HCT116 (cell line): Measurements from ENCODE around the gene NPEPL1. TPM values are rescaled to one million over a fixed set of nuclear protein-coding genes. Genes with fewer than 3 reads are reported as not detected.

Experiments
- ATAC-seq: fragments of 200-7000 bp; cut with Tn5 transposase; 2 replicates; pipeline ENCODE4 v1.9.1; 2020; ENCODE audit warnings: mild to moderate bottlenecking, moderate library complexity
- BruUV-seq: library from RNA; stranded (reverse); fragments of 400-500 nt; replicated peaks from 2 replicates; lab custom pipeline; 2021; lab: Mats Ljungman, UMichigan
- CTCF ChIA-PET: fragments of 300-600 bp; sonication (Branson Sonifier 250); formaldehyde crosslinking; loops from one replicate; lab custom pipeline; 2021; ENCODE audit warnings: antibody characterized with exemption; lab: Charles Lee
- POLR2A ChIA-PET: fragments of 300-600, 350-600 bp; sonication (Branson Sonifier 250); formaldehyde crosslinking; loops from one replicate; lab custom pipeline; 2021; ENCODE audit warnings: antibody characterized with exemption; lab: Charles Lee
- RAD21 ChIA-PET, 2 experiments: fragments of 300-600 bp; sonication (Branson Sonifier 250); formaldehyde crosslinking; loops; one replicate each; lab custom pipeline; 2023; ENCODE audit warnings: low total read pairs in 2 of 2; ENCODE audit not compliant: uncharacterized antibody in 2 of 2, unreplicated experiment in 2 of 2, low non-redundant PET in 1 of 2; lab: Charles Lee
- DNase-seq: peaks from one replicate; pipeline ENCODE4 v3.0.0-alpha.2; 2010; ENCODE audit warnings: low read depth, low spot score
- H2AFZ ChIP-seq: fragments of 200-600 bp; shearing (Covaris generic), sonication (generic); 2 replicates; pipeline ENCODE4 v1.6.1; 2017; ENCODE audit warnings: low read depth, mixed run types, mixed read lengths, antibody characterized with exemption, low read length; ENCODE audit not compliant: poor library complexity, severe bottlenecking
- H3K27ac ChIP-seq: 2 replicates; pipeline ENCODE4 v1.5.1; 2012; ENCODE audit warnings: low read depth, low read length
- H3K27me3 ChIP-seq: fragments of 200-600 bp; sonication (generic); 2 replicates; pipeline ENCODE4 v1.6.1; 2016; ENCODE audit warnings: mixed run types, low read length, mixed read lengths; ENCODE audit not compliant: insufficient read depth
- H3K36me3 ChIP-seq, 2 experiments: fragments of 200-500 bp in 1 of 2; fragments of 200-600 bp in 1 of 2; sonication (Bioruptor generic) in 1 of 2; sonication (generic) in 1 of 2; 2 replicates each; pipeline versions ENCODE4 v1.5.1 to v1.6.1; 2014 to 2016; ENCODE audit warnings: low read length in 2 of 2, inconsistent platforms in 1 of 2, mixed read lengths in 1 of 2, mixed run types in 1 of 2; ENCODE audit not compliant: insufficient read depth in 2 of 2, control insufficient read depth in 1 of 2
- H3K4me1 ChIP-seq, 2 experiments: fragments of 200-600 bp in 1 of 2; sonication (generic) in 1 of 2; 2 replicates each; pipeline versions ENCODE4 v1.5.1 to v1.6.1; 2012 to 2017; ENCODE audit warnings: low read length in 2 of 2, inconsistent platforms in 1 of 2, mild to moderate bottlenecking in 1 of 2, mixed read lengths in 1 of 2, mixed run types in 1 of 2, moderate library complexity in 1 of 2; ENCODE audit not compliant: insufficient read depth in 2 of 2, control insufficient read depth in 1 of 2
- H3K4me2 ChIP-seq: fragments of 200-600 bp; sonication (generic); 2 replicates; pipeline ENCODE4 v1.6.1; 2017; ENCODE audit warnings: mixed run types, low read length, mixed read lengths
- H3K4me3 ChIP-seq, 2 experiments: fragments of 200-600 bp in 1 of 2; sonication (generic) in 1 of 2; replicated peaks in 1 of 2; 2 replicates each; pipeline ENCODE4 v1.5.1; 2011 to 2016; ENCODE audit warnings: low read length in 2 of 2, control low read depth in 1 of 2, low read depth in 1 of 2, mild to moderate bottlenecking in 1 of 2, mixed read lengths in 1 of 2, mixed run types in 1 of 2
- H3K79me2 ChIP-seq: fragments of 200-600 bp; sonication (generic); 2 replicates; pipeline ENCODE4 v1.6.1; 2017; ENCODE audit warnings: mild to moderate bottlenecking, mixed run types, low read length, moderate library complexity, mixed read lengths; ENCODE audit not compliant: insufficient read depth
- H3K9ac ChIP-seq: fragments of 200-600 bp; sonication (generic); 2 replicates; pipeline ENCODE4 v1.6.1; 2016; ENCODE audit warnings: low read length, mixed read lengths
- H3K9me2 ChIP-seq: fragments of 200-600 bp; sonication (generic), shearing (Covaris generic); 2 replicates; pipeline ENCODE4 v1.6.1; 2017; ENCODE audit warnings: mixed run types, mild to moderate bottlenecking, moderate library complexity; ENCODE audit not compliant: insufficient read depth
- H3K9me3 ChIP-seq, 2 experiments: fragments of 200-500 bp in 1 of 2; fragments of 200-600 bp in 1 of 2; sonication (Bioruptor generic) in 1 of 2; sonication (generic) in 1 of 2; 2 replicates each; pipeline ENCODE4 v1.6.1; 2014 to 2017; ENCODE audit warnings: low read length in 2 of 2, mixed read lengths in 2 of 2, inconsistent platforms in 1 of 2, low read depth in 1 of 2, mild to moderate bottlenecking in 1 of 2, mixed run types in 1 of 2, moderate library complexity in 1 of 2; ENCODE audit not compliant: control insufficient read depth in 1 of 2, insufficient read depth in 1 of 2
- H4K20me1 ChIP-seq: fragments of 200-600 bp; sonication (generic), shearing (Covaris generic); 2 replicates; pipeline ENCODE4 v1.6.1; 2017; ENCODE audit warnings: mixed run types, mild to moderate bottlenecking, moderate library complexity; ENCODE audit not compliant: insufficient read depth
- CEBPB ChIP-seq: IDR thresholded peaks from 2 replicates; pipeline ENCODE4 v1.6.1; 2012; ENCODE audit warnings: low read depth
- ELF1 ChIP-seq: IDR thresholded peaks from 2 replicates; pipeline ENCODE4 v1.6.1; 2012; ENCODE audit warnings: low read depth, borderline replicate concordance
- REST ChIP-seq: IDR thresholded peaks from 2 replicates; pipeline ENCODE4 v1.6.1; 2012; ENCODE audit warnings: low read depth
- SRF ChIP-seq: IDR thresholded peaks from 2 replicates; pipeline ENCODE4 v1.6.1; 2012; ENCODE audit warnings: low read depth
- YY1 ChIP-seq: IDR thresholded peaks from 2 replicates; pipeline ENCODE4 v1.6.1; 2011; ENCODE audit warnings: low read length, low read depth, moderate library complexity, mild to moderate bottlenecking; ENCODE audit not compliant: insufficient replicate concordance; ENCODE audit errors: extremely low read depth
- ZFX ChIP-seq: fragments of 450-650 bp; IDR thresholded peaks from 2 replicates; pipeline ENCODE4 v1.6.1; 2017
- ZNF274 ChIP-seq: fragments of 200-500 bp; sonication (Bioruptor generic); IDR thresholded peaks from 2 replicates; pipeline ENCODE4 v1.6.1; 2014; ENCODE audit warnings: mild to moderate bottlenecking, low read depth, low read length, inconsistent platforms
- intact Hi-C: fragments of 100-400 bp; cut with micrococcal nuclease; formaldehyde crosslinking; loops from 2 replicates; pipeline ENCODE4 v1.10.0; 2022
- total RNA-seq: library from RNA; stranded (reverse); gene quantifications from one replicate; pipeline ENCODE4 v1.2.1, GENCODE V29; 2021; ENCODE audit not compliant: unreplicated experiment

The NPEPL1 gene
- total RNA-seq, 1 experiment from 2014 or later, result 16.6 TPM

- RAD21 ChIA-PET, result no interaction called here
- H3K9me3 ChIP-seq, result no peaks in the 10 kb centered on the region
- H3K4me2 ChIP-seq, result no peak overlapping the region
- intact Hi-C loops, result no loop called here
- no peak overlapping the region for H3K27ac ChIP-seq
- no peaks in the 10 kb centered on the region for H3K27me3 ChIP-seq
- POLR2A ChIA-PET, result no interaction called here
- no peak overlapping the region for H3K9ac ChIP-seq
- CTCF ChIA-PET, result no interaction called here
- BruUV-seq, result no TSS peak
- TF ChIP-seq ZFX (no peak), CEBPB (no peak), ELF1 (no peak), ZNF274 (no peak), YY1 (no peak), REST (no peak), SRF (no peak)
- no peaks in the 10 kb centered on the region for H4K20me1 ChIP-seq
- H3K36me3 ChIP-seq, result no peaks in the 10 kb centered on the region
- H2AFZ ChIP-seq, result no peak overlapping the region
- DNase-seq (no peak), ATAC-seq (no peak)
- H3K4me3 ChIP-seq, result no peak overlapping the region
- H3K4me1 ChIP-seq, result no peaks in the 10 kb centered on the region
- no peaks in the 10 kb centered on the region for H3K9me2 ChIP-seq
- H3K79me2 ChIP-seq, result no peaks in the 10 kb centered on the region
These were observed 15.8 kb downstream of the NPEPL1 start for GRCh38 chr20:58708246-58708931.
